Vagina (tissue), 2 donors: Measurements from ENCODE around the gene ZNF205.

Experiments
- POLR2A ChIP-seq, 2 donors: fragments of 450-650 bp; IDR thresholded peaks; one replicate each; pipeline ENCODE4 v1.6.1; 2017; ENCODE audit warnings: antibody characterized with exemption in 2 of 2, mild to moderate bottlenecking in 2 of 2, moderate library complexity in 2 of 2
- POLR2AphosphoS5 ChIP-seq, 2 donors: sonication (generic); formaldehyde crosslinking; IDR thresholded peaks; one replicate each; pipeline ENCODE4 v1.9.0; 2017; ENCODE audit warnings: antibody characterized with exemption in 2 of 2, mild to moderate bottlenecking in 2 of 2, low read depth in 1 of 2; ENCODE audit not compliant: insufficient read depth in 1 of 2

DNA sequence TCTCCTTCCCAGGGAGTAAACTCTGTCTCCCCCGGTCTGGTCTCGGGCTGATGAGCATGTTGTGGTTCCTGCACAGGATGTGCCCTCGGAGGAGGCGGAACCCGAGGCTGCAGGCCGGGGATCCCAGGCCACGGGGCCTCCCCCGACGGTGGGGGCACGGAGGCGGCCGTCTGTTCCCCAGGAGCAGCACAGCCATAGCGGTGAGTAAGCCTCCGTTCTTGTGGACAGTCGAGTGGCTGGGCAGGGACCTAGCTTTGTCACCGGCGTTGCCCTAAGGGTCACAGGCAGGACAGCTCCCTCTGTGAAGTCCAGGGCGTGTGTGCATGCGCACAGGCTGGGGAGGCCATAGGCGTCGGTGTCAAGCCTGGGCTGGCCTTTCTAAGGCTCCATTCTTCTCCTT lies 26.0 kb downstream of the ZNF205 start:
- TF ChIP-seq POLR2A (IDR thresholded peaks at IDR 0.05) = no peak
- no peak for TF ChIP-seq POLR2AphosphoS5 (IDR thresholded peaks at IDR 0.05; ENCODE audit: insufficient read depth in 1 of 2, low read depth in 1 of 2)
